ENCODE data around the gene WARS2. TPM values are rescaled to one million over a fixed set of nuclear protein-coding genes. Genes with fewer than 3 reads are reported as not detected.
A peak's percentile ranks its signal among the peaks of the same experiment; 100 is the strongest.

WARS2 gene
- total and polyA plus RNA-seq, 3 experiments from 2014 or later: 15.5 to 19.4 (median 18.1) TPM

GRCh38 chr1:119083980-119084379, 56.5 kb downstream of the WARS2 start:
- H3K36me3 ChIP-seq (ENCODE audit: insufficient read depth, low read length): no peaks in the 10 kb centered on the region
- H3K27me3 Mint-ChIP-seq: no peaks in the 10 kb centered on the region
- H3K9me3 Mint-ChIP-seq: peaks cover 2 to 42% (median 9%) of the 10 kb centered on the region in 5 donors
- ChIA-PET CTCF (no interaction called here), POLR2A (no interaction called here)
- no peak overlapping the region for H3K27ac ChIP-seq (ENCODE audit: low read depth, low read length)
- peaks cover 3 to 5% (median 3%) of the 10 kb centered on the region in 3 donors for H3K4me1 Mint-ChIP-seq
- H3K4me3 ChIP-seq (ENCODE audit: low read length): no peak overlapping the region
- no peak overlapping the region for H3K4me3 Mint-ChIP-seq
- no peaks in the 10 kb centered on the region for H3K4me1 ChIP-seq (ENCODE audit: insufficient read depth, low read length)
- no peak for DNase-seq
- H3K36me3 Mint-ChIP-seq: peaks cover 0 to 48% (median 10%) of the 10 kb centered on the region in 3 donors
- no peaks in the 10 kb centered on the region for H3K27me3 ChIP-seq (ENCODE audit: insufficient read depth, low read length, poor library complexity, severe bottlenecking)
- no peak overlapping the region for H3K27ac Mint-ChIP-seq
- no peaks in the 10 kb centered on the region for H3K9me3 ChIP-seq (ENCODE audit: low read length)

GRCh38 chr1:119083479-119083878, 57.0 kb downstream of the WARS2 start:
- Mint-ChIP-seq H3K27me3 (no peaks in the 10 kb centered on the region), H3K4me3 (no peak overlapping the region), H3K27ac (no peak overlapping the region), H3K4me1 (peaks cover 3 to 5% (median 3%) of the 10 kb centered on the region in 3 donors), H3K36me3 (peaks cover 0 to 50% (median 10%) of the 10 kb centered on the region in 3 donors), H3K9me3 (peaks cover 2 to 46% (median 11%) of the 10 kb centered on the region in 5 donors)
- H3K4me3 ChIP-seq (ENCODE audit: low read length): no peak overlapping the region
- ChIA-PET CTCF (no interaction called here), POLR2A (no interaction called here)
- no peaks in the 10 kb centered on the region for H3K4me1 ChIP-seq (ENCODE audit: insufficient read depth, low read length)
- H3K36me3 ChIP-seq (ENCODE audit: insufficient read depth, low read length): no peaks in the 10 kb centered on the region
- DNase-seq: no peak
- H3K9me3 ChIP-seq (ENCODE audit: low read length): no peaks in the 10 kb centered on the region
- no peak overlapping the region for H3K27ac ChIP-seq (ENCODE audit: low read depth, low read length)
- H3K27me3 ChIP-seq (ENCODE audit: insufficient read depth, low read length, poor library complexity, severe bottlenecking): no peaks in the 10 kb centered on the region

GRCh38 chr1:119081700-119082099, 58.8 kb downstream of the WARS2 start:
- no peaks in the 10 kb centered on the region for H3K36me3 ChIP-seq (ENCODE audit: insufficient read depth, low read length)
- H3K27ac ChIP-seq (ENCODE audit: low read depth, low read length): no peak overlapping the region
- H3K27ac Mint-ChIP-seq: no peak overlapping the region
- ChIA-PET POLR2A (no interaction called here), CTCF (no interaction called here)
- no peaks in the 10 kb centered on the region for H3K27me3 Mint-ChIP-seq
- H3K9me3 ChIP-seq (ENCODE audit: low read length): no peaks in the 10 kb centered on the region
- H3K9me3 Mint-ChIP-seq: peaks cover 2 to 43% (median 11%) of the 10 kb centered on the region in 5 donors
- no peak for DNase-seq
- H3K4me3 ChIP-seq (ENCODE audit: low read length): no peak overlapping the region
- no peaks in the 10 kb centered on the region for H3K27me3 ChIP-seq (ENCODE audit: insufficient read depth, low read length, poor library complexity, severe bottlenecking)
- H3K4me3 Mint-ChIP-seq: no peak overlapping the region
- H3K4me1 Mint-ChIP-seq: peaks cover 3 to 5% (median 3%) of the 10 kb centered on the region in 3 donors
- no peaks in the 10 kb centered on the region for H3K4me1 ChIP-seq (ENCODE audit: insufficient read depth, low read length)
- peaks cover 1 to 50% (median 10%) of the 10 kb centered on the region in 3 donors for H3K36me3 Mint-ChIP-seq

- Histone ChIP-seq H3K9me3 (ENCODE audit: low read length) (no peaks in the 10 kb centered on the region), H3K36me3 (ENCODE audit: insufficient read depth, low read length) (no peaks in the 10 kb centered on the region), H3K4me3 (ENCODE audit: low read length) (no peak overlapping the region), H3K27ac (ENCODE audit: low read depth, low read length) (no peak overlapping the region), H3K27me3 (ENCODE audit: insufficient read depth, low read length, poor library complexity, severe bottlenecking) (no peaks in the 10 kb centered on the region), H3K4me1 (ENCODE audit: insufficient read depth, low read length) (no peaks in the 10 kb centered on the region)
- Mint-ChIP-seq H3K4me1 (peaks cover 3 to 5% (median 3%) of the 10 kb centered on the region in 3 donors), H3K27me3 (no peaks in the 10 kb centered on the region), H3K4me3 (no peak overlapping the region), H3K27ac (no peak overlapping the region), H3K36me3 (peaks cover 1 to 53% (median 10%) of the 10 kb centered on the region in 3 donors), H3K9me3 (peaks cover 2 to 45% (median 11%) of the 10 kb centered on the region in 5 donors)
- POLR2A ChIA-PET: no interaction called here
- no peak for DNase-seq
- CTCF ChIA-PET: no interaction called here
These were observed 59.2 kb downstream of the WARS2 start for GRCh38 chr1:119081267-119081666.

GRCh38 chr1:119080586-119080985, 59.9 kb downstream of the WARS2 start:
- Mint-ChIP-seq H3K27me3 (no peaks in the 10 kb centered on the region), H3K9me3 (peaks cover 2 to 47% (median 11%) of the 10 kb centered on the region in 5 donors), H3K36me3 (peaks cover 8 to 54% (median 10%) of the 10 kb centered on the region in 3 donors), H3K4me1 (peaks cover 3 to 5% (median 3%) of the 10 kb centered on the region in 3 donors), H3K4me3 (no peak overlapping the region), H3K27ac (peak overlapping the region in 1 of 8 donors; percentile 42)
- ChIA-PET POLR2A (no interaction called here), CTCF (no interaction called here)
- Histone ChIP-seq H3K27me3 (ENCODE audit: insufficient read depth, low read length, poor library complexity, severe bottlenecking) (no peaks in the 10 kb centered on the region), H3K4me3 (ENCODE audit: low read length) (no peak overlapping the region), H3K9me3 (ENCODE audit: low read length) (no peaks in the 10 kb centered on the region), H3K36me3 (ENCODE audit: insufficient read depth, low read length) (no peaks in the 10 kb centered on the region), H3K4me1 (ENCODE audit: insufficient read depth, low read length) (no peaks in the 10 kb centered on the region), H3K27ac (ENCODE audit: low read depth, low read length) (no peak overlapping the region)
- no peak for DNase-seq

- Mint-ChIP-seq H3K4me3 (no peak overlapping the region), H3K27me3 (no peaks in the 10 kb centered on the region), H3K36me3 (peaks cover 4 to 50% (median 8%) of the 10 kb centered on the region in 3 donors), H3K27ac (no peak overlapping the region), H3K9me3 (peaks cover 2 to 41% (median 11%) of the 10 kb centered on the region in 5 donors), H3K4me1 (peaks cover 0 to 5% (median 3%) of the 10 kb centered on the region in 3 donors)
- no peak for DNase-seq
- no peaks in the 10 kb centered on the region for H3K36me3 ChIP-seq (ENCODE audit: insufficient read depth, low read length)
- ChIA-PET POLR2A (no interaction called here), CTCF (no interaction called here)
- no peaks in the 10 kb centered on the region for H3K27me3 ChIP-seq (ENCODE audit: insufficient read depth, low read length, poor library complexity, severe bottlenecking)
- H3K4me1 ChIP-seq (ENCODE audit: insufficient read depth, low read length): no peaks in the 10 kb centered on the region
- no peak overlapping the region for H3K27ac ChIP-seq (ENCODE audit: low read depth, low read length)
- no peak overlapping the region for H3K4me3 ChIP-seq (ENCODE audit: low read length)
- no peaks in the 10 kb centered on the region for H3K9me3 ChIP-seq (ENCODE audit: low read length)
These were observed 60.6 kb downstream of the WARS2 start for GRCh38 chr1:119079881-119080280.

- ChIA-PET POLR2A (no interaction called here), CTCF (no interaction called here)
- Histone ChIP-seq H3K9me3 (ENCODE audit: low read length) (no peaks in the 10 kb centered on the region), H3K4me3 (ENCODE audit: low read length) (no peak overlapping the region), H3K36me3 (ENCODE audit: insufficient read depth, low read length) (no peaks in the 10 kb centered on the region), H3K27me3 (ENCODE audit: insufficient read depth, low read length, poor library complexity, severe bottlenecking) (no peaks in the 10 kb centered on the region), H3K4me1 (ENCODE audit: insufficient read depth, low read length) (no peaks in the 10 kb centered on the region), H3K27ac (ENCODE audit: low read depth, low read length) (no peak overlapping the region)
- no peak for DNase-seq
- no peaks in the 10 kb centered on the region for H3K4me1 Mint-ChIP-seq
- H3K9me3 Mint-ChIP-seq: peaks cover 0 to 46% (median 10%) of the 10 kb centered on the region in 5 donors
- H3K27ac Mint-ChIP-seq: peak overlapping the region in 1 of 8 donors; percentile 36
- H3K4me3 Mint-ChIP-seq: no peak overlapping the region
- no peaks in the 10 kb centered on the region for H3K27me3 Mint-ChIP-seq
- H3K36me3 Mint-ChIP-seq: peaks cover 16 to 73% (median 23%) of the 10 kb centered on the region in 3 donors
These were observed 64.8 kb downstream of the WARS2 start for GRCh38 chr1:119075614-119076013.

- no peaks in the 10 kb centered on the region for H3K27me3 Mint-ChIP-seq
- peaks cover 18 to 49% (median 26%) of the 10 kb centered on the region in 3 donors for H3K36me3 Mint-ChIP-seq
- Histone ChIP-seq H3K27me3 (ENCODE audit: insufficient read depth, low read length, poor library complexity, severe bottlenecking) (no peaks in the 10 kb centered on the region), H3K4me3 (ENCODE audit: low read length) (no peak overlapping the region), H3K36me3 (ENCODE audit: insufficient read depth, low read length) (no peaks in the 10 kb centered on the region), H3K9me3 (ENCODE audit: low read length) (no peaks in the 10 kb centered on the region), H3K4me1 (ENCODE audit: insufficient read depth, low read length) (no peaks in the 10 kb centered on the region), H3K27ac (ENCODE audit: low read depth, low read length) (no peak overlapping the region)
- ChIA-PET POLR2A (no interaction called here), CTCF (no interaction called here)
- no peak for DNase-seq
- peaks cover 0 to 22% (median 4%) of the 10 kb centered on the region in 5 donors for H3K9me3 Mint-ChIP-seq
- peaks cover 5 to 6% (median 6%) of the 10 kb centered on the region in 3 donors for H3K4me1 Mint-ChIP-seq
- no peak overlapping the region for H3K27ac Mint-ChIP-seq
- H3K4me3 Mint-ChIP-seq: no peak overlapping the region
These were observed 69.1 kb downstream of the WARS2 start for GRCh38 chr1:119071321-119071720.
